Activated T-cell treated with anti-CD3 and anti-CD28 coated beads, Interleukin-2, amount 50 U/mL, for 48 hours (primary cell): ENCODE data around the gene TMEM30B.
"Not testable (repeated sequence)": the region's sequence is repeated elsewhere in the genome, so short reads cannot be mapped to it uniquely, and the experiment has no call there.

ENCODE experiments used
- DNase-seq, 2 experiments: peaks; one replicate each; pipeline ENCODE4 v3.0.0-alpha.2; 2020

TMEM30B gene

DNA sequence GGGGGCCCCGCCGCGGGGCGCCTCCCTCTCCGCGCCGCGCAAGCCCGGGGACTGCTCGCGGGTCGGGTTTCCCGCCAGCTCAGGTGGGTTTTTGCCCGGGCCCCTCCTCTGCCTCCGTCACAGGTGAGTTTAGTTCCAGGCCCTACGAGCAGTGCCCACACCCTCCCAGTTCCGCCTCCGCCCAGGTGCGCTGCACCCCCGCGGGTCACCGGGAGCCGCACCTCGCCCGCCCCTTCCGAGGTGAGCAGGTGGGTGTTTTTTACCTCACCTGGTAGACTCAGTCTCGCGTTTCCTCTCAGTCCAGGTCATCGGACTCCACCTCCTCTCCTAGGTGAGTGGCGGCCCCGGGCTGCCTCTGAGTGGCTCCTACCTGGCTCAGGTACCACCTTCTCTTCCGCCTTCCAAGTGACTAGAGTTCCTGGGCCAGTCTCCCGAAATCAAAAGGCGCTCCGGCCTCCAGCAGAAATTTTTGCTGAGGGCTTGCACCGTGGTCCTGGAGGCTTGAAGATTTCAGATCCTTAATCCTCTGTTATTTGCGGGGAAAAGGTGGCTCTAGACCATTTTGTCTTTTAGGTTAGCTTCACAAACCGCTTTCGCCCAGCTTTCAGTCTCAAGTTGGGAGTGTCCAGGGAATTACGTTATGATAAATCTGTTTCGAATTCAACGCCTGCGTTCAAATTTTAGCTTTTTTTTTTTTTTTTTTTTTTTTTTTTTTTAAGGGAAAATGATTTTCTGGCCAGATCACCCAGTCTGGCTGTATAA lies at the start of gene TMEM30B:
Gene TMEM30B (minus strand): TSS at position 153 of the 762 bp plus-strand sequence. CDS start 191 bp downstream, outside the sequence.
- DNase-seq: no peak

DNA sequence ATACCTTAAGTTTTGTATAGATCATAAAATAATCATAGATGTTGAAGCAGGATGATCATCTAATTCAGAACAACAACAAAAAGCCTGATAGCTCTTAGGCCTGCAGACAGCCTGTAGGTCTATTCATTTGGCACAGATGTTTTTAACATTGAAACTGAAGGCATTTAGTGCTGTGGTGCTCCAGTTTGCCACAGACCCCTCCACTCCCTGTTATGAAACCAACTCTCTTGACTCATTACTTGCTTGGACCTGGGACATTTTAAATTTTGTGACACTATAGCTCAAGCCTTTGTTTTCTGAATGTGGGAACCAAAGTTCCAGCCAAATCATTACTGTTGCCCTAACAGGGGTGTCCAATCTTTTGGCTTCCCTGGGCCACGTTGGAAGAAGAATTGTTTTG lies 49.4 kb upstream of the TMEM30B start:
- DNase-seq: no peak

DNA sequence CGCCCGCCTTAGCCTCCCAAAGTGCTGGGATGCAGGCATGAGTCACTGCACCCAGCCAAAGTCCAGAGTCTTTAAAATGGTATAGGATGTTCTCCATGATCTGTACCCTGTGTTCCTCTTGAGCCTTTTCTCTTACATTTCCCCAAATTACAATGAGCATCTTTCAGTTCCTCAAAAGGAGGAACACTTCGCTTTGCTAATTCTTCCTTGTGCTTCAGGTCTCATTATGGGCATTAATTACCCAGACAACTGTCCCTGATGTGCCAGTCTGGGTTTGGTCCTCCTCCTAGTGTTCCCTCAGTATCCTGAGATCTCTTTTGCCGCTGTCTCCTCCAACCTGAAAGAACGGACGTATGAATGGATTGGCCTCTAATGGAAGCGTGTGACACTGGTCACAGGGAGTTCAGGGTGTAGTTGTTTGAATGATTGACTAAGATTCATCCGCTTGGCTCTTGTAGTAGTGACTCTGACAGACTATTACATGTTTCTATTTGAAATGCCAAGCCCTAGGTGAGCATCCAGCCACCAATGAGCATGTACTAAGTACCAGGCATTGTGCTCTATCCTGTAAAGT lies 48.4 kb upstream of the TMEM30B start:
- no peak for DNase-seq

- DNase-seq: peak in 1 of 2 experiments; percentile 41
Measured at GRCh38 chr14:61328626-61329262, 47.6 kb upstream of the TMEM30B start.

- DNase-seq: peak in 1 of 2 experiments; percentile 28
Measured at GRCh38 chr14:61326847-61327246, 45.7 kb upstream of the TMEM30B start.

DNA sequence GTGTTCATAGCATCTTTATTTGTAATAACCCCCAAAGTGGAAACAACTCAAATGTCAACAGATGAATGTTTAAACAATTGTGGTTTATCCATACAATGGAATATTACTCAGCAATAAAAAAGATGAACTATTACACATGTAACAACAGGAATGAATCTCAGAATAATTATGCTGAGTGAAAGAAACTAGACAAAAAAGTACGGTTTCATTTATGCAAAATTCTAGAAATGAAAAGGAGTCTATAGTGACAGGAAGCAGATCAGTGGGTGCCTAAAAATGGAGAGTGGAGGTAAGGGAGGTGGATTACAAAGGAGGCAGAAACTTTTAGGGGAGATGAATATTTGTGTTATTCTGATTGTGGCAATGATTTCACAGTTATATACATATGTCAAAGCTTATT lies 45.0 kb upstream of the TMEM30B start:
- no peak for DNase-seq

- DNase-seq: no peak
Measured at GRCh38 chr14:61325166-61325565, 44.0 kb upstream of the TMEM30B start.

DNA sequence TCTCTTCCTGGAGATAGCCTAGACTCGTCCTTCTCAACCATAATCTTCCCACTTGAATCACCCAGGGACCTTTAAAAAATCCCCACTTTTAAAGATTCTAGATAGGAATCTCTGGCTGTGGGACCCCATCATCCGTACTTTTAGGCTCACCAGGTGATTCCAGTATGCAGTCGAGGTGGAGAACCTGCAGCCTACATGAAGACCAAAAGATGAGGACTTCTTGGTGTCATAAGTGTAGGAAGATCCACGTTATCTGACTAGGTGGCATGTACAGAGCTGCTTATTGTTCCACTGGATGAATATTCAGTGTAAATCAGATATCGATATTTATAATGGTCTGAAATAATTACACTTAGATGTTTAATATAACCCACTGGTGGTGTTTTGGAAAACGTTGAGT lies 42.8 kb upstream of the TMEM30B start:
- no peak for DNase-seq

DNA sequence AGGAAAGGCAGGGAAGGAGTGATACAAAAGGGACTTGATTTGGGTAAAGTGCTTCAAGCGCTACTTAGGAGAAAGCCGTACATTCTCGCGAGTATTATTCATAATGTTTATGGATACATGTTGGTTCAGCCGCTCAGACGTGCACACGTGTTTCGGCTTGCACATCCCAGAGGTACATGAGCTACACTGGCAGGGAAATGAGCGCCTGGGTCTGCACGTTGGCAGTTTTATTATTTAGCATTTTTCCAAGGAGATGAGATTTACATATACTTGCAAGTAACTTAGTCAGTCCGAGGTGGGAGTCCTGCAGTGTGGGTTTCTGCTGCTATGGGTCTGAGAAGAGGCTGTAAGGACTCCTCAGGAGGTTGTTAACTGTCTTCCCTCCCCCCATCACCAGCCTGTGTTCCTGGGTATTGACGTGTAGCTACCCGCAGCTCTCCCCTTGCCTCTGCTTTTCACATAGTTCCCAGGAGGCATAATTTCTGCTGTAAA lies 41.7 kb upstream of the TMEM30B start:
- peak in 1 of 2 experiments; percentile 67 for DNase-seq

DNA sequence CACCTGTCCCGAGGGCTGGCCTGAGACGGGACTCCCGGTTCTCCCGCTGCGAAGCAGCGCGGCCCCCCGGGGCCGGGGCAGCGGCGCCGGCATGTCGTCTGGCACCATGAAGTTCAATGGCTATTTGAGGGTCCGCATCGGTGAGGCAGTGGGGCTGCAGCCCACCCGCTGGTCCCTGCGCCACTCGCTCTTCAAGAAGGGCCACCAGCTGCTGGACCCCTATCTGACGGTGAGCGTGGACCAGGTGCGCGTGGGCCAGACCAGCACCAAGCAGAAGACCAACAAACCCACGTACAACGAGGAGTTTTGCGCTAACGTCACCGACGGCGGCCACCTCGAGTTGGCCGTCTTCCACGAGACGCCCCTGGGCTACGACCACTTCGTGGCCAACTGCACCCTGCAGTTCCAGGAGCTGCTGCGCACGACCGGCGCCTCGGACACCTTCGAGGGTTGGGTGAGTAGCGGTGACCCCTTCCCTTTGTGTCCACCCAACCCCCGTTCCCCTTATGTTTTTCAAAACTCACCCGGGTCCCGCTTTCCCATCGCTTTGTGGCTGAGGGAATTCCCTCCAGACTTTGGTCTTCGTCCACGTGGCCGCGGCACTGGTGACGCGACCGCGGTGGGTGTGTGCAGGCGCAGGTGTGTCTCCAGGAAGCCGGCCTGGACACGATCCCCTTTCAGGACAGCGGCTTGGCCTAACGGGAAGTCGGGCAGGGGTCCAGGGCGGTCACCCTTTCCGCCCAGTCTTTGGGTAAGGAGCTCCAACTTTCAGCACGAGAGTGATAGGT lies 41.1 kb upstream of the TMEM30B start:
- DNase-seq: peak; percentile 67 to 69

- peak; percentile 84 to 87 for DNase-seq
Measured at GRCh38 chr14:61321385-61322010, 40.4 kb upstream of the TMEM30B start, which contains the start of gene PRKCH. PRKCH (plus strand) TSS chr14:61321579; CDS start chr14:61322102, 523 bp downstream.

- DNase-seq: no peak
Measured at GRCh38 chr14:61320806-61321384, 39.8 kb upstream of the TMEM30B start.

DNA sequence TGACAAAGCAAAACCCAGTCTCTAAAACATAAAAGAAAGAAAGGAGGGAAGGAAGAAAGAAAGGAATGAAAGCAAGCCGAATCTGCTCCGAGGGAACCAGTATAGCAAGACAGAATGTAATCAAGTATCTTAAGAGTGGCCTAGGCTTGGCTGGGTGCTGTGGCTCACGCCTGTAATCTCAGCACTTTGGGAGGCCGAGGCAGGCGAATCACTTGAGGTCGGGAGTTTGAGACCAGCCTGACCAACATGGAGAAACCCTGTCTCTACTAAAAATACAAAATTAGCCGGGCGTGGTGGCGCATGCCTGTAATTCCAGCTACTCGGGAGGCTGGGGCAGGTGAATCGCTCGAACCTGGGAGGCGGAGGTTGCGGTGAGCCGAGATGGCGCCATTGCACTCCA lies 39.0 kb upstream of the TMEM30B start:
- not testable (repeated sequence) for DNase-seq

DNA sequence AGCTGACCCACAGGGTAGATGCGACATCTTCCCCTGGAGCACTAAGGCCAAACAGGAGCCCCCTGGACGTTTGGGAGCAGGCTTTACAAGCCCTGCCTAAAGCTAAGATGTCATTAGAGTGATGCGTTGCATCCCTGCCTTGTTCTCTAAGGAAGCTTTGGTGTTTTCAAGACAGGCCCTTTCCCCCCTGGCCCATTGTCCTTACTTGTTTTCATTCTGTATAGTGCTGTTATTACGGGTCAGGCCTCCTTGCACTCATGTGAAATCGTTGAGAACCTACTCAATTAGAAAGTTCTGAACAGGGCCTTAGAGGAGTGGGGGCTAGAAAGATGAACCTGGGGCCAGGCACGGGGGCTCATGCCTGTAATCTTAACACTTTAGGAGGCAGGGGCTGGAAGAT lies 38.6 kb upstream of the TMEM30B start:
- no peak for DNase-seq

DNA sequence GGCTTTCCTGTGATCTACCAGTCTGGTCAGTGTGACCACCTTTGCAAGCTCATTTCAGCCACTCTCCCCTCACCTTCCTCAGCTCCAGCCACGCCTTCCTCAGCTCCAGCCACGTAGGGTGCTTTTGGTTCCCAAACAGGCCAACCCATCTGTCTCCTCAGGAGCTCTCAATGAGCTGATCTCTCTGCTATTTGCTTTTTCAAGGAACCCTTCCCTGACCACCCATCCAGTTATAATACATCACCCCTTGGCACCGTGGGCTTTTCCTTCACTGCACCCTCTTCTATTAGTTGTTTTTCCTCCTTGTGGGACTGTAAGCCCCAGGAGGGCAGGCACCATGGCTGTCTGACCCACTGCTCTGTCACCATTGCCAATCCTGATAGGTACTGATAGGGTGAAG lies 37.9 kb upstream of the TMEM30B start:
- DNase-seq: no peak

DNA sequence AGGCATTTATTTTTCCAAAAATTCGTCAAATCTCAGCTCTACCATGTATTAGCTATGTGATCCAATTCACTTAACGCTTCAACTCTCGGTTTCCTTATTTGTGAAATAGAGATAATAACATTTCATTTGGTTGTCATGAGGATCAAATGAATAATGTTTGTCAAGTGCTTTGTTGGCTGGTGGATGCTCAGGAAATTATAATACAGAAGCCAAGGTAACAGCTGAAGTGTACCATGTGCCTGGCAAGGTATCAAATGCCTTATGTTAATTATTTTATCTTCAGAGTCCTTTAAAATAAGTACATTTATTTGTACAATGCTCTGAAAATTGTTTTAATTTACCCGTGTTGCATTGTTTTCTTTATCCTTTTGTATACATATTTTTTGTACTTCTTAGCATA lies 34.2 kb upstream of the TMEM30B start:
- DNase-seq: no peak

DNA sequence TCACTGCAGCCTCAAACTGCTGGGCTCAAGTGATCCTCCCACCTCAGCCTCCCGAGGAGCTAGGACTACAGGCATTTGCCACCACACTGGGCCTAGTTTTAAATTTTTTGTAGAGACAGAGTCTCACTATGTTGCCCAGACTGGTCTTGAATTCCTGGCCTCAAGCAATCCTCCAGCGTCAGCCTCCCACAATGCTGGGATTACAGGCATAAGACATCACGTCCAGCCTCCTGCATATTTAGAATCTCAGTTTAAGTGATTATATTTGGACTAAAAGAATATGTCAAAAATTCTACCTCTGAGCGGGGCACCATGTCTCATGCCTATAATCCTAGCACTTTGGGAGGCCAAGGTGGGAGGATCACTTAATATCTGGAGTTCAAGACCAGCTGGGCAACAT lies 27.6 kb upstream of the TMEM30B start:
- DNase-seq: not testable (repeated sequence)

DNA sequence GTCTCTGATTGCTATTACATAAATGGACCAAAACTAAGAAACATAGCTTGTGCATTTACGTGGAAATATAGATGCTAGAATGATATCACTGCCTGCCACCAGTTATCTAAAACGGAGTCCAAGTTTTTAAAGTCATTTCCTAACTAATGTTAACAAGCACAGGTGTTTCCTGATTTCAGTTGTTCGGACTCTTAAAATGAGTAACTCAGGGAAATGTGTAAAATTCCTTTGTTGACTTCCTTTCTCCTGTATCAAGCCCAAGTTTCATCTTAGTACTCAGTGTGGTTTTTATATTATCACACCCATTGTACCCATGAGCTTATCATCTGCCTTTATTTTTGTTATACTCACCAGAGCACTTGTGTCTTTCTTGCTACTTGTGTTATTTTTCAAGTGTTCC lies 27.1 kb upstream of the TMEM30B start:
- DNase-seq: no peak

DNA sequence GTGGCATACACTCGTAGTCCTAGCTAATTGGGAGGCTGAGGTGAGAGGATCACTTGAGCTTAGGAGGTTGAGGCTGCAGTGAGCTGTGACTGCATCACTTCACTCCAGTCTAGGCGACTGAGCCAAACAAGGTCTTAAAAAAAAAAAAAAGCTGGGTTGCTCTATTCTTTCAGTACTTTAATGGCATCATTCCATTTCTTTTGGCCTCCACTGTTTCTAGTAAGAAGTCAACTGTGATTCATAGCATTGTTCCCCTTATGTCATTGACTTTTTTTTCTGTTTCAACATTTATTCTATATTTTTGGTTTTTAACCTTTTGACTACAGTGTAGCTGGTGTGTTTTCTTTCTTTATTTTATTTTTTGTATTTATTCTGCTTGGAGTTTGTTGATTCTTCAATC lies 23.6 kb upstream of the TMEM30B start:
- no peak for DNase-seq

GRCh38 chr14:61300754-61301153 lies 19.6 kb upstream of the TMEM30B start:
- DNase-seq: no peak

GRCh38 chr14:61300209-61300608 lies 19.1 kb upstream of the TMEM30B start:
- no peak for DNase-seq

GRCh38 chr14:61298824-61299223 lies 17.7 kb upstream of the TMEM30B start:
- no peak for DNase-seq
